Activated B cell treated with CpG ODN at 0.5 μM for 24 hours (primary cell): ENCODE results near the gene DNAH8. TPM values are rescaled to one million over a fixed set of nuclear protein-coding genes. Genes with fewer than 3 reads are reported as not detected.

Source experiments
- ATAC-seq: fragments of 200-7000 bp; cut with Tn5 transposase; one replicate; pipeline ENCODE4 v1.10.0; 2021; ENCODE audit warnings: low read depth, mild to moderate bottlenecking, moderate library complexity
- CTCF ChIA-PET: fragments of 350-600 bp; sonication (Branson Sonifier 250); formaldehyde crosslinking; loops from one replicate; lab custom pipeline; 2021; ENCODE audit warnings: antibody characterized with exemption; lab: Charles Lee
- POLR2A ChIA-PET: fragments of 350-600 bp; sonication (Branson Sonifier 250); formaldehyde crosslinking; loops from one replicate; lab custom pipeline; 2021; ENCODE audit warnings: antibody characterized with exemption; lab: Charles Lee
- DNase-seq: peaks from one replicate; pipeline ENCODE4 v3.0.0; 2022
- H3K27ac Mint-ChIP-seq: one replicate; pipeline ENCODE4 v1.8.0; 2020; ENCODE audit warnings: mixed read lengths
- H3K27me3 Mint-ChIP-seq: one replicate; pipeline ENCODE4 v1.8.0; 2021; ENCODE audit warnings: mixed read lengths
- H3K36me3 Mint-ChIP-seq: one replicate; pipeline ENCODE4 v1.8.0; 2021; ENCODE audit warnings: low read depth, mixed read lengths
- H3K4me1 Mint-ChIP-seq: one replicate; pipeline ENCODE4 v1.8.0; 2021; ENCODE audit warnings: mixed read lengths
- H3K4me3 Mint-ChIP-seq: one replicate; pipeline ENCODE4 v1.8.0; 2020; ENCODE audit warnings: mild to moderate bottlenecking, mixed read lengths
- H3K9me3 Mint-ChIP-seq: one replicate; pipeline ENCODE4 v1.8.0; 2020; ENCODE audit warnings: mixed read lengths
- CTCF ChIP-seq: fragments of 200-600 bp; IDR thresholded peaks from one replicate; pipeline ENCODE4 v1.8.0; 2022; ENCODE audit warnings: antibody characterized with exemption, mild to moderate bottlenecking
- intact Hi-C: fragments of 100-400 bp; cut with micrococcal nuclease; formaldehyde crosslinking; loops from one replicate; pipeline ENCODE4 v1.15.1; 2024
- total RNA-seq: library from RNA; stranded (reverse); gene quantifications from 2 replicates; pipeline ENCODE4 v1.2.3, GENCODE V29; 2022

The DNAH8 gene
- total RNA-seq, 1 donor from 2014 or later: 2.0 TPM

- DNase-seq (no peak), ATAC-seq (no peak)
- no peaks in the 10 kb centered on the region for H3K9me3 Mint-ChIP-seq
- no peak overlapping the region for H3K27ac Mint-ChIP-seq
- POLR2A ChIA-PET: no interaction called here
- no peaks in the 10 kb centered on the region for H3K36me3 Mint-ChIP-seq
- H3K4me1 Mint-ChIP-seq: no peaks in the 10 kb centered on the region
- H3K4me3 Mint-ChIP-seq: no peak overlapping the region
- H3K27me3 Mint-ChIP-seq: peaks cover 8% of the 10 kb centered on the region
- no peak for TF ChIP-seq CTCF
- CTCF ChIA-PET: no interaction called here
- intact Hi-C loops: loop anchor here (10.0 kb wide), 1 partner anchor 187 kb away; no protein-coding TSS in a partner anchor
These were observed 263.1 kb downstream of the DNAH8 start for GRCh38 chr6:38978139-38978704.

- ChIA-PET POLR2A (no interaction called here), CTCF (no interaction called here)
- ATAC-seq (no peak), DNase-seq (no peak)
- intact Hi-C loops: no loop called here
- TF ChIP-seq CTCF: no peak
- no peaks in the 10 kb centered on the region for H3K4me1 Mint-ChIP-seq
- no peaks in the 10 kb centered on the region for H3K36me3 Mint-ChIP-seq
- no peaks in the 10 kb centered on the region for H3K9me3 Mint-ChIP-seq
- H3K27me3 Mint-ChIP-seq: peaks cover 4% of the 10 kb centered on the region
- H3K27ac Mint-ChIP-seq: no peak overlapping the region
- H3K4me3 Mint-ChIP-seq: no peak overlapping the region
These were observed 267.4 kb downstream of the DNAH8 start for GRCh38 chr6:38982470-38982869.

GRCh38 chr6:38984723-38985122 is 269.6 kb downstream of the DNAH8 start:
- intact Hi-C loops: no loop called here
- Mint-ChIP-seq H3K9me3 (no peaks in the 10 kb centered on the region), H3K4me3 (no peak overlapping the region), H3K36me3 (no peaks in the 10 kb centered on the region), H3K27ac (no peak overlapping the region), H3K4me1 (no peaks in the 10 kb centered on the region), H3K27me3 (no peaks in the 10 kb centered on the region)
- no peak for DNase-seq
- ChIA-PET POLR2A (no interaction called here), CTCF (no interaction called here)
- no peak for ATAC-seq
- TF ChIP-seq CTCF: no peak

- POLR2A ChIA-PET: no interaction called here
- H3K36me3 Mint-ChIP-seq: no peaks in the 10 kb centered on the region
- DNase-seq: no peak
- CTCF ChIA-PET: no interaction called here
- intact Hi-C loops: no loop called here
- no peak for ATAC-seq
- H3K9me3 Mint-ChIP-seq: no peaks in the 10 kb centered on the region
- no peak overlapping the region for H3K4me3 Mint-ChIP-seq
- H3K27ac Mint-ChIP-seq: no peak overlapping the region
- H3K4me1 Mint-ChIP-seq: no peaks in the 10 kb centered on the region
- TF ChIP-seq CTCF: no peak
- H3K27me3 Mint-ChIP-seq: no peaks in the 10 kb centered on the region
These were observed 270.7 kb downstream of the DNAH8 start for GRCh38 chr6:38985839-38986238.

GRCh38 chr6:38987503-38987902 is 272.4 kb downstream of the DNAH8 start:
- H3K4me3 Mint-ChIP-seq: no peak overlapping the region

More at GRCh38 chr6:38987503-38987902, 272.4 kb downstream of the DNAH8 start:
- H3K4me1 Mint-ChIP-seq: no peaks in the 10 kb centered on the region
- intact Hi-C loops: no loop called here
- ATAC-seq: no peak
- peaks cover 3% of the 10 kb centered on the region for H3K27me3 Mint-ChIP-seq
- TF ChIP-seq CTCF: no peak
- ChIA-PET POLR2A (no interaction called here), CTCF (interaction anchor here (1.2 kb wide), 1 partner anchor 9 kb away, joined by 3 read pairs; no protein-coding TSS in a partner anchor)
- no peak for DNase-seq
- no peaks in the 10 kb centered on the region for H3K9me3 Mint-ChIP-seq
- no peak overlapping the region for H3K27ac Mint-ChIP-seq
- no peaks in the 10 kb centered on the region for H3K36me3 Mint-ChIP-seq
